ENCODE measurements around the gene LRRK2. TPM values are rescaled to one million over a fixed set of nuclear protein-coding genes. Genes with fewer than 3 reads are reported as not detected.

Gene LRRK2
- total RNA-seq, 2 donors from 2014 or later = 1.7 to 3.6 TPM

- intact Hi-C loops (cut with DNase I, micrococcal nuclease) = no loop called here
- ATAC-seq = no peak
- DNase-seq = no peak
Measured at GRCh38 chr12:40287369-40287975, 62.7 kb downstream of the LRRK2 start.

GRCh38 chr12:40292788-40293429, 68.1 kb downstream of the LRRK2 start:
- intact Hi-C loops (cut with DNase I, micrococcal nuclease) = loop anchor here in 1 of 2 donors (10.0 kb wide), 1 partner anchor 48 kb away; no protein-coding TSS in a partner anchor
- ATAC-seq (no peak), DNase-seq (no peak)

- ATAC-seq (no peak), DNase-seq (no peak)
- intact Hi-C loops (cut with DNase I, micrococcal nuclease) = loop anchor here in 1 of 2 donors (10.0 kb wide), 1 partner anchor 54 kb away; no protein-coding TSS in a partner anchor
Measured at GRCh38 chr12:40298341-40298740, 73.5 kb downstream of the LRRK2 start.

DNA sequence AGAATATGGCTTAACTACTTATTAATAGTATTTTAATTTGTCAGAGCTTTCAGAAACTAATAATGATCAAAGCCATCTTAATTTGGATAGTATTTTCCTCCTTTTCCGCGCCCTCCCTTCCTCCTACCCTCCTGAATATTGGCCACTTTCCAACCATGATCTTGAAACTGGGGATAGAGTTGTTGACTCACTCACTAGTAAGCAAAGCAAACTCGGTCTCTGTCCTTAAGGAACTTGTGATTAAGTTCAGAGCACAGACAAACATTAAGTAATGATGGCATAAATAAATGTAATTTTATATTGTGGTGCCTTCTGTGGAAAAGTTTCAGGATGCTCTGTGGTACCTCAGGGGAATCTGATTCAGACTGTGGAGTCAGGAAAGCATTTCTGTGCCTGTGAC, 75.7 kb downstream of the LRRK2 start:
- no peak for DNase-seq
- intact Hi-C loops (cut with DNase I, micrococcal nuclease) = no loop called here
- ATAC-seq = no peak

DNA sequence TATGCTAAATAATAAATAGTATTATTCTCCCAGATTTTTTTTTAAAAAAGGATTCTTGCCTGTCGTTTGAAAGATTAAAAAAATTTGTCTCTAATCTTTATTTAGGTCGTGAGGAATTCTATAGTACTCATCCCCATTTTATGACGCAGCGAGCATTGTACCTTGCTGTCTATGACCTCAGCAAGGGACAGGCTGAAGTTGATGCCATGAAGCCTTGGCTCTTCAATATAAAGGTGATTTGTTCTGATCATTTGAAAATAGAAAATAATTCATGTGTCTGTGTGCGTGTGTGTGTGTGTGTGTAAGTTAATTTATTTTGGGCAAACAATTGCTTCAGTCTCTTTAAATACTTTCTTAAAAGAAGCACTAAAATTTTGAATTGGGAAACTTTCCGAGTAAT, 84.2 kb downstream of the LRRK2 start:
- ATAC-seq = no peak
- intact Hi-C loops (cut with DNase I, micrococcal nuclease) = no loop called here
- no peak for DNase-seq

- intact Hi-C loops (cut with DNase I, micrococcal nuclease) = loop anchor here in 1 of 2 donors (10.0 kb wide), 1 partner anchor 155 kb away; no protein-coding TSS in a partner anchor
Measured at GRCh38 chr12:40310211-40310610, 85.4 kb downstream of the LRRK2 start.

DNA sequence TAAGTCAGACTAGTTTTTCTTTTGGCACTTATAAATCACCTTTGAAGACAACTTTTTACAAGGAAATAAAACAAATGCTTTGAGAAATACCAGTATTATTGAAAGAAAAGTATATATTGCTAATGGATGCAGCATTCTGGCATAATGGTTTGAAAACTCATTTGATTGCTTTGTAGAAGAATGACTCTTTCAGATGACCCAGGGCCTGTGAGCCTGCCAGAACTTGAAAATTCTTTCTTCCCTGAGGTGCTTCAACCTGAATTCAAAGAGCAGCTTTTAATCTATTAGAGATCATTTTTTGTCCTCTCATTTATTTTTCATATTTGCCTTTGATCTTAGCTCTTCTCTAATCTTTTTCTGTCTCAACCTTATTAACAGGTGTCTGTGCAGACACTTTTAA, 87.4 kb downstream of the LRRK2 start:
- intact Hi-C loops (cut with DNase I, micrococcal nuclease) = loop anchor here in 1 of 2 donors (10.0 kb wide), 1 partner anchor 157 kb away; no protein-coding TSS in a partner anchor
- no peak for ATAC-seq
- DNase-seq = no peak

More at GRCh38 chr12:40310211-40310610, 85.4 kb downstream of the LRRK2 start:
- ATAC-seq (no peak), DNase-seq (no peak)

- DNase-seq (no peak), ATAC-seq (no peak)
- intact Hi-C loops (cut with DNase I, micrococcal nuclease) = loop anchor here in 1 of 2 donors (10.0 kb wide), 1 partner anchor 158 kb away; no protein-coding TSS in a partner anchor
Measured at GRCh38 chr12:40312982-40313576, 88.3 kb downstream of the LRRK2 start.

DNA sequence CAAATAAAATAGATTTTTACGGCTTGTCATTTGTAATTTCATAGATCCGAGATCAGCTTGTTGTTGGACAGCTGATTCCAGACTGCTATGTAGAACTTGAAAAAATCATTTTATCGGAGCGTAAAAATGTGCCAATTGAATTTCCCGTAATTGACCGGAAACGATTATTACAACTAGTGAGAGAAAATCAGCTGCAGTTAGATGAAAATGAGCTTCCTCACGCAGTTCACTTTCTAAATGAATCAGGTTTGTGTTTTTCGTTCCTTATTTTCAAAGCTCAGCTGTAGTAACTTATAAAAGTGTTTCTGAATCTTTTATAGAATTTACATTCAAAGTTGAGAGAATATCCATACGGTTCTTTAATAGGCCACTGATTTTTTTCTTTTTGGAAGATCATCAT, 89.1 kb downstream of the LRRK2 start:
- DNase-seq (no peak), ATAC-seq (no peak)
- intact Hi-C loops (cut with DNase I, micrococcal nuclease) = loop anchor here in 1 of 2 donors (10.0 kb wide), 1 partner anchor 159 kb away; no protein-coding TSS in a partner anchor

GRCh38 chr12:40314927-40315326, 90.1 kb downstream of the LRRK2 start:
- DNase-seq = no peak
- intact Hi-C loops (cut with DNase I, micrococcal nuclease) = loop anchor here in 1 of 2 donors (10.0 kb wide), 1 partner anchor 160 kb away; no protein-coding TSS in a partner anchor
- ATAC-seq = no peak

- DNase-seq = no peak
- no peak for ATAC-seq
- intact Hi-C loops (cut with DNase I, micrococcal nuclease) = loop anchor here in 1 of 2 donors (10.0 kb wide), 1 partner anchor 161 kb away; no protein-coding TSS in a partner anchor
Measured at GRCh38 chr12:40315375-40315774, 90.6 kb downstream of the LRRK2 start.

- intact Hi-C loops (cut with DNase I, micrococcal nuclease) = no loop called here
- DNase-seq = no peak
- no peak for ATAC-seq
Measured at GRCh38 chr12:40324261-40324660, 99.5 kb downstream of the LRRK2 start.

DNA sequence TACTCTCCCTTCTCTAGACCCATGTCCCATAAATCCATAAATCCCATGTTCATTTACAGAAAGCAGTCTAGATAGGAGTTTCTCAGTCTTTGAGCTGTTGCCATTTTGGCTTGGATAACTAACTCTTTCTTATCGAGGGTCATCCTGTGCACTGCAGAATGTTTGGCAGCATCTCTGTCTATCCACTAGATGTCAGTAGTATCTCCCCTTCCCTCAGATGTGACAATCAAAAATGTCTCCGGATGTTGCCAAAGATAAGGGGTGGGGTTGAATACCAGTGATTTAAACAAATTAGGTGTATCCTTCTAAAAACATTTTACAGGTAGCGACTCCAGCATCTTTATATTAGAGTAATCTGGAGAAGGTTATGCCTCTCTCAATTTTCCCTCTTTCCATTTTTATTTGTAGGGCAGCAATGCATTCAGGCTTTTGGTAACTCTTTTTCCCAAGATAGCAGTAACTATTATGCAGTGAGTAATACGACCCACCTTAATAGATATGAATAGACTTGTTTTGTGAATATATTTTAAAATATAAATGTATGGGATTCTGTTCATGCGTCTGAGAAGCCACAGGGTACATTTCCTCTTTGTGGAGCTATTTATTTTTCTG, 100.7 kb downstream of the LRRK2 start:
- intact Hi-C loops (cut with DNase I, micrococcal nuclease) = no loop called here
- no peak for ATAC-seq
- DNase-seq = no peak

- ATAC-seq (no peak), DNase-seq (no peak)
- intact Hi-C loops (cut with DNase I, micrococcal nuclease) = no loop called here
Measured at GRCh38 chr12:40327535-40327934, 102.7 kb downstream of the LRRK2 start.

DNA sequence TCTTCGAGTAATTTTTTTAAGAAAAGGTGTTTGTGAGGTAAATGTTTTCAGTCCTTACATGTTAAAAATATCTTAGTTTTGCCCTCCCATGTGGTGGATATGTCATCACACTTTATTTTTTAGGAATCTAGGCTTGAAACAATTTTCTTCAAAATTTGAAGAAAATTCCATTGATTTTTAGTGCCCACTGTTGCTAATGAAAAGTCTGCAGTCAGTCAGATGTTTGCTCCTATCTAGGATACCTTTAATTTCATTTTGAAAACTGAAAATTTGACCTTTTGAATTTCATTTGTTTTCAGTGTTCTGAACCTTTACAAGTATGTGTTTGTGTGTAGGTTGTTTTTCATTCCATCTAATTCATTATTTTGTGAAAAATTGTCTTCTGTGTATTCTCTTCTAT, 105.4 kb downstream of the LRRK2 start:
- DNase-seq (no peak), ATAC-seq (no peak)
- intact Hi-C loops (cut with DNase I, micrococcal nuclease) = no loop called here

GRCh38 chr12:40331886-40332285, 107.1 kb downstream of the LRRK2 start:
- intact Hi-C loops (cut with DNase I, micrococcal nuclease) = no loop called here

DNA sequence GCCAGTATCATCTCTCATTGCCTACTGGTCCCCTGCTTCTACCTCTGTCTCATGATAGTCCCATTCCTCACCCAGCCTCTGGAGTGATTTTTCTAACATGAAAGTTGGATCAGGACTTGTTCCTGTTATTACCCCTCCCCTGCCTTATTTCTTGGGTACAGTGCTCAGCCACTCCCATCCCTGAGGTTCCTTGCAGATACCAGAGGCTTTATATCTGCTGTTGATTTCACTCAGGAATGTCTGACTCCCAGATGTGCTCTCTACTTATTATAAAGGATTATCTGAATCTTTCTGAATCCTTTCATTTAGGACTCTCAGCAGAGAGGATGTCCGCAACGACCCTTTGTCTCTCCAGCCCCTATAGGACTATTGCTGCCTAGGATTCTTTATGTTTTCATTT, 111.2 kb downstream of the LRRK2 start:
- intact Hi-C loops (cut with DNase I, micrococcal nuclease) = no loop called here
- no peak for DNase-seq
- ATAC-seq = no peak

More at GRCh38 chr12:40331886-40332285, 107.1 kb downstream of the LRRK2 start:
- no peak for ATAC-seq
- DNase-seq = no peak

GRCh38 chr12:40336573-40337199, 111.9 kb downstream of the LRRK2 start:
- DNase-seq (no peak), ATAC-seq (no peak)
- intact Hi-C loops (cut with DNase I, micrococcal nuclease) = no loop called here

DNA sequence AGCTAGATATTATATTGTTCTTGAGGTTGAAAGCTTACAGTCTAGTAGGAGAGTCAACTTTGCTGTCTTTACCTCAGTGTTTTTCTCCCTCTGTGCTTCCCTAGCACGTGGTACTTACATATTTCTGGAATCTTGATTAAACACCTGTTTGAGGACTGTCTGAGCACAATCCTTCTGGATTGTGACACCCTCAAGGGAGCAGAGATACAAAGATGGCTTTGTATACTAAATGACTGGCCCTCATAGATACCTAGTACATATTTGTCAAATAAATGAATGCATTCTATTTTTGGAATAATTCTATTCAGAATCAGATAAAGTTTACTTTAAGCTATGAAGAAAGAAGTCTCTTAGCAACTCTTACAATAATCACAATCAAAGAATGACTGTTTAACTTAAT, 113.3 kb downstream of the LRRK2 start:
- no peak for DNase-seq
- intact Hi-C loops (cut with DNase I, micrococcal nuclease) = no loop called here
- ATAC-seq = no peak

Measured in left colon (tissue), 2 donors.